IMR-90 (cell line): ENCODE data around the gene INSL3.

Experiments
- CTCF ChIP-seq: conservative IDR thresholded peaks from 2 replicates; pipeline ENCODE4 v1.5.1; 2012; ENCODE audit warnings: mild to moderate bottlenecking, low read depth, low read length, improper control_type of control experiment
- MXI1 ChIP-seq: IDR thresholded peaks from 2 replicates; pipeline ENCODE4 v1.6.1; 2012; ENCODE audit warnings: low read depth, mild to moderate bottlenecking, low read length, moderate library complexity, borderline replicate concordance
- NFE2L2 ChIP-seq: fragments of 150-350 bp; IDR thresholded peaks from 2 replicates; pipeline ENCODE4 v1.6.1; 2016; ENCODE audit warnings: low read depth, mild to moderate bottlenecking, low read length
- POLR2A ChIP-seq: IDR thresholded peaks from 2 replicates; pipeline ENCODE4 v1.6.1; 2012; ENCODE audit warnings: mild to moderate bottlenecking, low read depth, low read length

GRCh38 chr19:17868669-17869068, 47.4 kb upstream of the INSL3 start:
- TF ChIP-seq CTCF (no peak), NFE2L2 (no peak), POLR2A (no peak), MXI1 (no peak)
